Ascending aorta (tissue), 2 donors: ENCODE results near the gene COMMD1. TPM values are rescaled to one million over a fixed set of nuclear protein-coding genes. Genes with fewer than 3 reads are reported as not detected.
A peak's percentile ranks its signal among the peaks of the same experiment; 100 is the strongest.

ENCODE experiments used
- DNase-seq, 2 donors: peaks; one replicate each; pipeline ENCODE4 v3.0.0-alpha.2; 2019; ENCODE audit warnings: low spot score in 2 of 2
- H3K27ac ChIP-seq, 2 donors: fragments of 200-600 bp; sonication (generic); one replicate each; pipeline ENCODE4 v1.5.1; 2016 to 2017; ENCODE audit warnings: mild to moderate bottlenecking in 1 of 2
- H3K27me3 ChIP-seq: fragments of 200-600 bp; sonication (generic); one replicate; pipeline ENCODE4 v1.5.1; 2017
- H3K36me3 ChIP-seq, 2 donors: fragments of 200-600 bp; sonication (generic); one replicate each; pipeline ENCODE4 v1.5.1; 2016
- H3K4me1 ChIP-seq, 2 donors: fragments of 200-600 bp; sonication (generic); one replicate each; pipeline ENCODE4 v1.5.1; 2016 to 2017; ENCODE audit warnings: mild to moderate bottlenecking in 1 of 2
- H3K4me3 ChIP-seq, 2 donors: fragments of 200-600 bp; sonication (generic); one replicate each; pipeline ENCODE4 v1.5.1; 2016 to 2017; ENCODE audit warnings: mild to moderate bottlenecking in 1 of 2
- H3K9me3 ChIP-seq, 2 donors: fragments of 200-600 bp; sonication (generic); one replicate each; pipeline ENCODE4 v1.5.1; 2016
- intact Hi-C: fragments of 100-400 bp; cut with DNase I; formaldehyde crosslinking; loops from one replicate; pipeline ENCODE4 v1.15.1; 2023
- total RNA-seq: library from RNA; depleted of rRNA; stranded (reverse); fragments of >200 nt; gene quantifications from one replicate; pipeline ENCODE4 v1.1.0, GENCODE V29; 2016
- TF ChIP-seq, protein P1 (sequence below), 3 experiments: fragments of 200-600 bp in 2 of 3; fragments of 450-650 bp in 1 of 3; sonication (generic) in 2 of 3; IDR thresholded peaks; one replicate each; pipeline ENCODE4 v1.5.1; 2016 to 2019; ENCODE audit warnings: antibody characterized with exemption in 3 of 3, mild to moderate bottlenecking in 1 of 3, moderate library complexity in 1 of 3

The COMMD1 gene
- total RNA-seq, 1 donor from 2014 or later, result 31.8 TPM

GRCh38 chr2:61888267-61889055 is 17.0 kb upstream of the COMMD1 start, which contains the start of gene CCT4:
CCT4 (minus strand) TSS chr2:61888656; CDS start chr2:61888507, 149 bp downstream.
- TF ChIP-seq, protein P1, sequence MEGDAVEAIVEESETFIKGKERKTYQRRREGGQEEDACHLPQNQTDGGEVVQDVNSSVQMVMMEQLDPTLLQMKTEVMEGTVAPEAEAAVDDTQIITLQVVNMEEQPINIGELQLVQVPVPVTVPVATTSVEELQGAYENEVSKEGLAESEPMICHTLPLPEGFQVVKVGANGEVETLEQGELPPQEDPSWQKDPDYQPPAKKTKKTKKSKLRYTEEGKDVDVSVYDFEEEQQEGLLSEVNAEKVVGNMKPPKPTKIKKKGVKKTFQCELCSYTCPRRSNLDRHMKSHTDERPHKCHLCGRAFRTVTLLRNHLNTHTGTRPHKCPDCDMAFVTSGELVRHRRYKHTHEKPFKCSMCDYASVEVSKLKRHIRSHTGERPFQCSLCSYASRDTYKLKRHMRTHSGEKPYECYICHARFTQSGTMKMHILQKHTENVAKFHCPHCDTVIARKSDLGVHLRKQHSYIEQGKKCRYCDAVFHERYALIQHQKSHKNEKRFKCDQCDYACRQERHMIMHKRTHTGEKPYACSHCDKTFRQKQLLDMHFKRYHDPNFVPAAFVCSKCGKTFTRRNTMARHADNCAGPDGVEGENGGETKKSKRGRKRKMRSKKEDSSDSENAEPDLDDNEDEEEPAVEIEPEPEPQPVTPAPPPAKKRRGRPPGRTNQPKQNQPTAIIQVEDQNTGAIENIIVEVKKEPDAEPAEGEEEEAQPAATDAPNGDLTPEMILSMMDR (IDR thresholded peaks at IDR 0.05), result no peak
- peak within 1 kb of the TSS; percentile 92 to 97 for H3K27ac ChIP-seq
- no peaks in the 10 kb centered on the region for H3K9me3 ChIP-seq
- peak; percentile 38 to 91 for DNase-seq
- H3K4me3 ChIP-seq, result peak within 1 kb of the TSS; percentile 76 to 99
- H3K36me3 ChIP-seq, result peaks cover 19 to 24% of the 10 kb centered on the region in 2 donors
- intact Hi-C loops, result loop anchor here (1.0 to 10.0 kb wide), 6 partner anchors 34 to 816 kb away; partner anchors contain the start of genes EHBP1, FAM161A, TMEM17 and USP34
- H3K27me3 ChIP-seq, result no peaks in the 10 kb centered on the region
- peaks cover 3 to 6% of the 10 kb centered on the region in 2 donors for H3K4me1 ChIP-seq

GRCh38 chr2:61898810-61899209 is 6.7 kb upstream of the COMMD1 start:
- intact Hi-C loops, result no loop called here
- Histone ChIP-seq H3K27me3 (no peaks in the 10 kb centered on the region), H3K4me1 (no peaks in the 10 kb centered on the region), H3K36me3 (no peaks in the 10 kb centered on the region), H3K27ac (no peak overlapping the region), H3K4me3 (no peak overlapping the region), H3K9me3 (no peaks in the 10 kb centered on the region)
- TF ChIP-seq, protein P1 (IDR thresholded peaks at IDR 0.05), result peak in 1 of 3 experiments; percentile 37
- DNase-seq, result no peak

DNA sequence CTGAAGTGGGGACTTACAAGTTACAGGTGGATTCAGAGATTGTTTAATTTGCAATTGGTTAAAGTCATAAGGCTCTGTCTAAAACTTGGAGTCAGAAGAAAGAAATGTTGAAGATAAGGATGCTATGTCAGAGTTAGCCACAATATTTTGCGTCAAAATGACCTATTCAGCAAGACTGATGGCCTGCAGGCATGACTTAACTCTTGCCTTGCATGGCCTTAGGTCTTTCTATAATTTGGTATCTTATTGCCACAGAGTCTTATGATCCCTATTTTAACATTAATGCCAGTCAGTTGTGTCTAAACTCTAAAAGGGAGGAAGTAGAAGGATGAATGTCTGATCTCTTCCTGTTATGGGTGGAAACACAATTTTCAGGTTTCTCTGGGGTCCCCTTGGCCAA is 5.2 kb upstream of the COMMD1 start:
- TF ChIP-seq, protein P1 (IDR thresholded peaks at IDR 0.05), result no peak
- H3K27ac ChIP-seq, result no peak overlapping the region
- intact Hi-C loops, result no loop called here
- H3K36me3 ChIP-seq, result no peaks in the 10 kb centered on the region
- no peaks in the 10 kb centered on the region for H3K9me3 ChIP-seq
- no peak for DNase-seq
- no peaks in the 10 kb centered on the region for H3K27me3 ChIP-seq
- peaks cover 0 to 4% of the 10 kb centered on the region in 2 donors for H3K4me1 ChIP-seq
- no peak overlapping the region for H3K4me3 ChIP-seq

DNA sequence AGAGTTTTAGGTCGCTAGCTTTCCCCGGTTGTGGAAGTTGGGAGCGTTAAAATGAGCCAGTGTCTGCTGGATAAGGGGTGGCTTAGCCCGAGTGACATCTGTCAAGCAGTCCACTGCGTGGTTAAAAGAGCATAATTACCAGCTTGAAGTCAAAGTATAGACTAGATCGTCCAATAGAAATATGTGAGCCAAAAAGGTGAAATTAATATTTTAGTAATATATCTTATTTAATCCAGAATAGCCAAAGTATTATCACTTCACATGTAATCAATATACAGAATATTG is 654 bp downstream of the COMMD1 start:
- peak overlapping the region; percentile 58 to 61 for H3K27ac ChIP-seq
- TF ChIP-seq, protein P1 (IDR thresholded peaks at IDR 0.05), result no peak

DNA sequence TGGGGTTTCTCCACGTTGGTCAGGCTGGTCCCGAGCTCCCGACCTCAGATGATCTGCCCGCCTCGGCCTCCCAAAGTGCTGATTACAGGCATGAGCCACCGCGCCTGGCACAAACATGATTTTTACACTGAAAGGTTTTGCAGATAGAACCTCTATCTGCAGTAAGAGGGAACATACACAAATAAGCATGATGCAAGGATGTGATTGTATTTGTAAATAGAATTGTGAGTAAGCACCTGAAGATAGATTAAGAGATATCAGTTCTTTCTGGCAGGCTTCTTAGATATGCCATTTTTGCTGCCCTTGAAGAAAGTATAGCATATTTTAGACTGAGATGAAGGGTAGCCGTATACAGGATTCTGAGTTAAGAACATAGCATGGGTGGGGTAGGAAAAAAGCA is 3.6 kb downstream of the COMMD1 start:
- no peak overlapping the region for H3K4me3 ChIP-seq
- H3K27me3 ChIP-seq, result no peaks in the 10 kb centered on the region
- no peaks in the 10 kb centered on the region for H3K9me3 ChIP-seq
- H3K4me1 ChIP-seq, result peaks cover 4 to 6% of the 10 kb centered on the region in 2 donors
- H3K27ac ChIP-seq, result no peak overlapping the region
- H3K36me3 ChIP-seq, result no peaks in the 10 kb centered on the region
- TF ChIP-seq, protein P1 (IDR thresholded peaks at IDR 0.05), result no peak
- no peak for DNase-seq
- intact Hi-C loops, result no loop called here

More for the DNA sequence above, 654 bp downstream of the COMMD1 start:
- H3K4me1 ChIP-seq, result peaks cover 4 to 6% of the 10 kb centered on the region in 2 donors
- intact Hi-C loops, result no loop called here
- no peak for DNase-seq
- peak overlapping the region; percentile 67 to 77 for H3K4me3 ChIP-seq
- no peaks in the 10 kb centered on the region for H3K27me3 ChIP-seq
- no peaks in the 10 kb centered on the region for H3K9me3 ChIP-seq
- H3K36me3 ChIP-seq, result no peaks in the 10 kb centered on the region
